GM06990 (cell line): ENCODE data around the gene POMC.

Experiments used
- DNase-seq: peaks from one replicate; pipeline ENCODE4 v3.0.0-alpha.2; 2011; ENCODE audit not compliant: insufficient read length; ENCODE audit errors: extremely low read depth
- H3K27me3 ChIP-seq: replicated peaks from 2 replicates; pipeline ENCODE4 v1.6.0; 2011; ENCODE audit warnings: low read length; ENCODE audit not compliant: control insufficient read depth, insufficient read depth
- H3K36me3 ChIP-seq: 2 replicates; pipeline ENCODE4 v1.5.1; 2011; ENCODE audit warnings: low read length; ENCODE audit not compliant: control insufficient read depth, insufficient read depth
- H3K4me3 ChIP-seq: replicated peaks from 2 replicates; pipeline ENCODE4 v1.5.1; 2011; ENCODE audit warnings: low read depth, mild to moderate bottlenecking, control low read depth, low read length
- CTCF ChIP-seq: IDR thresholded peaks from 2 replicates; pipeline ENCODE4 v1.5.1; 2011; ENCODE audit warnings: low read length, control low read depth, mild to moderate bottlenecking, inconsistent platforms; ENCODE audit not compliant: insufficient read depth, poor library complexity, severe bottlenecking

POMC gene

GRCh38 chr2:25112113-25112512 lies 56.3 kb downstream of the POMC start:
- no peaks in the 10 kb centered on the region for H3K36me3 ChIP-seq
- H3K4me3 ChIP-seq: no peak overlapping the region
- H3K27me3 ChIP-seq: no peaks in the 10 kb centered on the region
- TF ChIP-seq CTCF: no peak
- no peak for DNase-seq
